Breast epithelium (tissue), 4 donors: Measurements from ENCODE around the gene WIPF2. TPM values are rescaled to one million over a fixed set of nuclear protein-coding genes. Genes with fewer than 3 reads are reported as not detected.
A peak's percentile ranks its signal among the peaks of the same experiment; 100 is the strongest.

Experiments used
- DNase-seq, 2 donors: peaks; one replicate each; pipeline ENCODE4 v3.0.0-alpha.2; 2019; ENCODE audit warnings: low spot score in 2 of 2
- H3K27ac ChIP-seq, 2 donors: fragments of 200-600 bp; sonication (generic) in 1 of 2; one replicate each; pipeline ENCODE4 v1.5.1; 2016 to 2019; ENCODE audit warnings: mild to moderate bottlenecking in 1 of 2
- H3K27me3 ChIP-seq, 2 donors: fragments of 200-600 bp; sonication (generic) in 1 of 2; one replicate each; pipeline versions ENCODE4 v1.5.1 to v1.6.0; 2017 to 2019; ENCODE audit warnings: control low read depth in 1 of 2, mild to moderate bottlenecking in 1 of 2
- H3K36me3 ChIP-seq: fragments of 200-600 bp; one replicate; pipeline ENCODE4 v1.5.1; 2019
- H3K4me1 ChIP-seq, 2 donors: fragments of 200-600 bp; sonication (generic); one replicate each; pipeline ENCODE4 v1.5.1; 2016 to 2019; ENCODE audit warnings: control low read depth in 1 of 2
- H3K4me3 ChIP-seq, 3 donors: fragments of 200-600 bp; sonication (generic); 1 replicate in 2 of 3; 2 replicates in 1 of 3; pipeline ENCODE4 v1.5.1; 2016 to 2019; ENCODE audit warnings: mild to moderate bottlenecking in 3 of 3, moderate library complexity in 2 of 3
- H3K9me3 ChIP-seq, 2 donors: fragments of 200-600 bp; sonication (generic) in 1 of 2; one replicate each; pipeline ENCODE4 v1.5.1; 2016 to 2019; ENCODE audit warnings: control low read depth in 1 of 2
- POLR2A ChIP-seq: fragments of 450-650 bp; IDR thresholded peaks from one replicate; pipeline ENCODE4 v1.6.1; 2016; ENCODE audit warnings: antibody characterized with exemption, mild to moderate bottlenecking, moderate library complexity
- POLR2AphosphoS5 ChIP-seq, 3 donors: sonication (generic); formaldehyde crosslinking; IDR thresholded peaks; one replicate each; pipeline ENCODE4 v1.6.1; 2017; ENCODE audit warnings: antibody characterized with exemption in 3 of 3
- intact Hi-C: fragments of 100-400 bp; cut with DNase I; formaldehyde crosslinking; loops from one replicate; pipeline ENCODE4 v1.15.1; 2023; ENCODE audit warnings: low total_unique reads
- total RNA-seq, 3 donors: library from RNA; depleted of rRNA; stranded (reverse); fragments of >200 nt; gene quantifications; one replicate each; pipeline ENCODE4 v1.1.0, GENCODE V29; 2016
- TF ChIP-seq, protein P1 (sequence below), 3 donors: fragments of 450-650 bp; IDR thresholded peaks; one replicate each; pipeline ENCODE4 v1.5.1; 2016 to 2017; ENCODE audit warnings: antibody characterized with exemption in 3 of 3, mild to moderate bottlenecking in 3 of 3, moderate library complexity in 3 of 3

WIPF2 gene
- total RNA-seq, 3 donors from 2014 or later, result 8.2 to 12.9 (median 10.8) TPM

DNA sequence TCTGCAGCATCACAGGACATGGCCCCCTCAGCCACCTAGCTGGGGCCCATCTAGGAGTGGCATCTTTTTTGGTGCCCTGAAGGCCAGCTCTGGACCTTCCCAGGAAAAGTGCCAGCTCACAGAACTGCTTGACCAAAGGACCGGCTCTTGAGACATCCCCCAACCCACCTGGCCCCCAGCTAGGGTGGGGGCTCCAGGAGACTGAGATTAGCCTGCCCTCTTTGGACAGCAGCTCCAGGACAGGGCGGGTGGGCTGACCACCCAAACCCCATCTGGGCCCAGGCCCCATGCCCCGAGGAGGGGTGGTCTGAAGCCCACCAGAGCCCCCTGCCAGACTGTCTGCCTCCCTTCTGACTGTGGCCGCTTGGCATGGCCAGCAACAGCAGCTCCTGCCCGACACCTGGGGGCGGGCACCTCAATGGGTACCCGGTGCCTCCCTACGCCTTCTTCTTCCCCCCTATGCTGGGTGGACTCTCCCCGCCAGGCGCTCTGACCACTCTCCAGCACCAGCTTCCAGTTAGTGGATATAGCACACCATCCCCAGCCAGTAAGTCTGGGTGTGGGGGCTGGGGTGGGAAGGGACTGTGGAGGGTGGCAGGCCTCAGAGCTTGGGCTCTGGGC is 111.9 kb downstream of the WIPF2 start:
- Histone ChIP-seq H3K9me3 (no peaks in the 10 kb centered on the region), H3K27ac (peak overlapping the region; percentile 81 to 95), H3K36me3 (no peaks in the 10 kb centered on the region), H3K4me1 (peaks cover 68 to 87% of the 10 kb centered on the region in 2 donors), H3K4me3 (peak overlapping the region in 1 of 3 donors; percentile 56), H3K27me3 (no peaks in the 10 kb centered on the region)
- intact Hi-C loops, result no loop called here
- no peak for DNase-seq
- no peak for TF ChIP-seq POLR2A

DNA sequence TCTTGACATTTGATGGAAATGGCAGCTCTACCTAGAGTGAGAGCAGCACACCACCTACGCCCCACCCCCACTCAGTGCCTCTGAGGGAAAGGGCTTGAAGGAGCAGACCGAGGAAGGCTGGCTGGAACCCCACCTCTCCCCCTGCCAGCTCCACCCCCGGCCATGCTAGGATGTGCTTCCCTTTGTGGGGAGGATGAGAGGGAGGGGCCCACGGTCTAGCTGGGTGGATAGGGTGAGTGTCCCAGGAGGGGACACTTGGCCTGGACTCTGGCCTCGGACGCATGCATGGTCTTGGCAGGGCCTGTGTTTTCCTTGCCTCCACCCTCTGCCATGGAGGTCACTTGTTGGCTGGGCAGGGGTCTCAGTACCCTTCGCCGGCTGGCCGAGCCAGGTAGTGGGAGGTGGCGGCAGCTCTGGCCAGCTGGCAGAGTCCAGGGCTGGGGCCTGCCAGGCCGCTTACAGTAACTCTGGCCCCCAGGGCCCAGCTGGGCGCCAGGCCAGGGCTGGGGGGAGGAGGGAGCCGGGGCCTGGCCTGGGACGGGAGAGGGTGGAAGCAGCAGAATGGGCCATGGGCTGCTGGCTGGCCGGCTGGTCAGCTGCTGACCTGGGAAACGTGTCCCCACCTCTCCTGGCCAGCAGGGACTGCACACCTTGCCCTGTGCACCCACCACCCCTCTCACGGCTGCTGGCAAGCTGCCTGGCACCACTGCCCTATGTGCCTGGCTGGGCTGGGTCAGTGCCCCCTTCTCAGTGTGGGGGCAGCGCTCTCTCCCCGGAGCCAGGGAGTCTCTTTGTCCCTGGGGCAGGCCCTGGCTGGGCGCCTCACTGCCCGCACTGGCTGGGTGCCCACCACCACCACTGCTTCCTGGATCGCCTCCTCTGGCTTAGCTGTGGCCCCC is 112.9 kb downstream of the WIPF2 start:
- Histone ChIP-seq H3K36me3 (no peaks in the 10 kb centered on the region), H3K9me3 (no peaks in the 10 kb centered on the region), H3K27me3 (no peaks in the 10 kb centered on the region), H3K4me1 (peaks cover 58 to 77% of the 10 kb centered on the region in 2 donors), H3K4me3 (peak overlapping the region; percentile 7 to 56 (median 13)), H3K27ac (peak overlapping the region; percentile 81 to 95)
- intact Hi-C loops, result no loop called here
- peak; percentile 89 to 94 for DNase-seq
- TF ChIP-seq, protein P1, sequence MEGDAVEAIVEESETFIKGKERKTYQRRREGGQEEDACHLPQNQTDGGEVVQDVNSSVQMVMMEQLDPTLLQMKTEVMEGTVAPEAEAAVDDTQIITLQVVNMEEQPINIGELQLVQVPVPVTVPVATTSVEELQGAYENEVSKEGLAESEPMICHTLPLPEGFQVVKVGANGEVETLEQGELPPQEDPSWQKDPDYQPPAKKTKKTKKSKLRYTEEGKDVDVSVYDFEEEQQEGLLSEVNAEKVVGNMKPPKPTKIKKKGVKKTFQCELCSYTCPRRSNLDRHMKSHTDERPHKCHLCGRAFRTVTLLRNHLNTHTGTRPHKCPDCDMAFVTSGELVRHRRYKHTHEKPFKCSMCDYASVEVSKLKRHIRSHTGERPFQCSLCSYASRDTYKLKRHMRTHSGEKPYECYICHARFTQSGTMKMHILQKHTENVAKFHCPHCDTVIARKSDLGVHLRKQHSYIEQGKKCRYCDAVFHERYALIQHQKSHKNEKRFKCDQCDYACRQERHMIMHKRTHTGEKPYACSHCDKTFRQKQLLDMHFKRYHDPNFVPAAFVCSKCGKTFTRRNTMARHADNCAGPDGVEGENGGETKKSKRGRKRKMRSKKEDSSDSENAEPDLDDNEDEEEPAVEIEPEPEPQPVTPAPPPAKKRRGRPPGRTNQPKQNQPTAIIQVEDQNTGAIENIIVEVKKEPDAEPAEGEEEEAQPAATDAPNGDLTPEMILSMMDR (IDR thresholded peaks at IDR 0.05), result peak in 1 of 3 donors; percentile 17
- TF ChIP-seq POLR2A (no peak), POLR2AphosphoS5 (IDR thresholded peaks at IDR 0.05) (peak; percentile 82 to 98 (median 96))

Other genes with a start within 250 kb of the WIPF2 start
- gene PSMD3, start 238.5 kb upstream of the WIPF2 start, total RNA-seq, result 10 to 100 TPM; 79.4 to 83.0 (median 81.0) TPM
- 10 to 100 TPM in 1 of 3 donors, under 1 TPM in 1, not detected in 1; 0.32 to 13.0 TPM for gene CSF3, start 203.9 kb upstream of the WIPF2 start, total RNA-seq
- 10 to 100 TPM; 50.7 to 74.7 (median 59.7) TPM for gene MED24, start 164.9 kb upstream of the WIPF2 start, total RNA-seq
- gene THRA, start 156.3 kb upstream of the WIPF2 start, total RNA-seq, result 10 to 100 TPM; 41.6 to 61.0 (median 48.1) TPM
- 10 to 100 TPM in 1 of 3 donors, 1 to 10 TPM in 2; 8.8 to 10.5 (median 9.2) TPM for gene NR1D1, start 118.7 kb upstream of the WIPF2 start, total RNA-seq
- gene MSL1, start 97.3 kb upstream of the WIPF2 start, total RNA-seq, result 10 to 100 TPM; 49.3 to 79.3 (median 78.2) TPM
- gene CASC3, start 78.8 kb upstream of the WIPF2 start, total RNA-seq, result 10 to 100 TPM; 57.4 to 67.0 (median 65.1) TPM
- 10 to 100 TPM in 1 of 3 donors, 1 to 10 TPM in 2; 3.2 to 10.8 (median 5.0) TPM for gene RAPGEFL1, start 41.8 kb upstream of the WIPF2 start, total RNA-seq
- under 1 TPM; 0.29 to 0.98 (median 0.80) TPM for gene CDC6, start 68.6 kb downstream of the WIPF2 start, total RNA-seq
- 10 to 100 TPM; 14.2 to 31.2 (median 25.2) TPM for gene RARA, start 89.9 kb downstream of the WIPF2 start, total RNA-seq
- gene GJD3, start 145.4 kb downstream of the WIPF2 start, total RNA-seq, result not detected
- 1 to 10 TPM; 2.0 to 6.4 (median 2.5) TPM for gene TOP2A, start 198.6 kb downstream of the WIPF2 start, total RNA-seq
- gene IGFBP4, start 224.1 kb downstream of the WIPF2 start, total RNA-seq, result 100 to 1,000 TPM; 191 to 893 (median 278) TPM